Measurements from ENCODE around the gene PRR3. TPM values are rescaled to one million over a fixed set of nuclear protein-coding genes. Genes with fewer than 3 reads are reported as not detected.

The PRR3 gene
- total and polyA plus RNA-seq, 2 of the 13 experiments (the other 11 are each of a cell fraction or from before 2014, with no cell fraction given), result 14.6 to 21.2 TPM

- TF ChIP-seq KDM1A (CRISPR knock-in tag; IDR thresholded peaks at IDR 0.05) (no peak), PRMT3 (CRISPR knock-in tag; IDR thresholded peaks at IDR 0.05; ENCODE audit: borderline replicate concordance, low read depth) (no peak), HIVEP1 (CRISPR knock-in tag; IDR thresholded peaks at IDR 0.05) (no peak), JUNB (CRISPR knock-in tag; IDR thresholded peaks at IDR 0.05; ENCODE audit: borderline replicate concordance) (no peak), ZNF264 (CRISPR knock-in tag; IDR thresholded peaks at IDR 0.05) (no peak), ZNF562 (CRISPR knock-in tag; IDR thresholded peaks at IDR 0.05; ENCODE audit: borderline replicate concordance) (no peak), SIX1 (CRISPR knock-in tag; IDR thresholded peaks at IDR 0.05; ENCODE audit: borderline replicate concordance) (peak; percentile 83; the same call in 1 of the 2 replicates), KAT7 (CRISPR knock-in tag; IDR thresholded peaks at IDR 0.05; ENCODE audit: borderline replicate concordance) (peak; percentile 36; the same call in 1 of the 2 replicates), ZNF432 (CRISPR knock-in tag; IDR thresholded peaks at IDR 0.05; ENCODE audit: borderline replicate concordance) (no peak), ZNF766 (CRISPR knock-in tag; IDR thresholded peaks at IDR 0.05; ENCODE audit: borderline replicate concordance) (no peak), SOX6 (IDR thresholded peaks at IDR 0.05) (no peak), SOX6 (CRISPR knock-in tag; IDR thresholded peaks at IDR 0.05) (peak; percentile 87), TARDBP (CRISPR knock-in tag; IDR thresholded peaks at IDR 0.05) (peak; percentile 45; the same call in 1 of the 2 replicates), PRDM15 (CRISPR knock-in tag; IDR thresholded peaks at IDR 0.05) (no peak), CAMTA2 (CRISPR knock-in tag; IDR thresholded peaks at IDR 0.05; ENCODE audit: borderline replicate concordance) (no peak), GRHL1 (CRISPR knock-in tag; conservative IDR thresholded peaks at IDR 0.05) (no peak), MYPOP (CRISPR knock-in tag; IDR thresholded peaks at IDR 0.05) (no peak)
Observed at GRCh38 chr6:30530014-30530413, 27.1 kb upstream of the PRR3 start (continued).
